Glutamatergic neuron (in vitro differentiated cells): ENCODE results near the gene CIITA. TPM values are rescaled to one million over a fixed set of nuclear protein-coding genes. Genes with fewer than 3 reads are reported as not detected.
A peak's percentile ranks its signal among the peaks of the same experiment; 100 is the strongest.
"Not testable (repeated sequence)": the region's sequence is repeated elsewhere in the genome, so short reads cannot be mapped to it uniquely, and the experiment has no call there.

Experiments used
- DNase-seq: peaks from one replicate; pipeline ENCODE4 v3.0.0; 2022
- H3K27ac Mint-ChIP-seq: one replicate; pipeline ENCODE4 v1.8.0; 2020; ENCODE audit warnings: mild to moderate bottlenecking, mixed read lengths, inconsistent platforms; ENCODE audit not compliant: unreplicated experiment
- H3K27me3 Mint-ChIP-seq: one replicate; pipeline ENCODE4 v1.8.0; 2020; ENCODE audit warnings: mild to moderate bottlenecking, moderate library complexity, mixed read lengths, inconsistent platforms; ENCODE audit not compliant: unreplicated experiment
- H3K36me3 Mint-ChIP-seq: one replicate; pipeline ENCODE4 v1.8.0; 2020; ENCODE audit warnings: mild to moderate bottlenecking, mixed read lengths, inconsistent platforms; ENCODE audit not compliant: unreplicated experiment
- H3K4me1 Mint-ChIP-seq: one replicate; pipeline ENCODE4 v1.8.0; 2020; ENCODE audit warnings: mild to moderate bottlenecking, low read depth, mixed read lengths, inconsistent platforms; ENCODE audit not compliant: unreplicated experiment
- H3K4me3 Mint-ChIP-seq: one replicate; pipeline ENCODE4 v1.8.0; 2020; ENCODE audit warnings: mild to moderate bottlenecking, mixed read lengths, inconsistent platforms; ENCODE audit not compliant: unreplicated experiment
- H3K9me3 Mint-ChIP-seq: one replicate; pipeline ENCODE4 v1.8.0; 2020; ENCODE audit warnings: mild to moderate bottlenecking, moderate library complexity, mixed read lengths, inconsistent platforms; ENCODE audit not compliant: unreplicated experiment
- total RNA-seq: library from RNA; stranded (reverse); fragmentation: NEBNext Ultra II Directional; extraction: Animal tissue kit (Norgen Biotek cat#: 25700); gene quantifications from one replicate; pipeline ENCODE4 v1.2.1, GENCODE V29; 2021; ENCODE audit not compliant: unreplicated experiment
- TF ChIP-seq, protein P1 (sequence below): fragments of 200-600 bp; sonication (generic); IDR thresholded peaks from one replicate; pipeline ENCODE4 v1.5.0; 2021; ENCODE audit not compliant: partially characterized antibody, unreplicated experiment

Gene CIITA
- total RNA-seq, 1 donor from 2014 or later, result 0.69 TPM

DNA sequence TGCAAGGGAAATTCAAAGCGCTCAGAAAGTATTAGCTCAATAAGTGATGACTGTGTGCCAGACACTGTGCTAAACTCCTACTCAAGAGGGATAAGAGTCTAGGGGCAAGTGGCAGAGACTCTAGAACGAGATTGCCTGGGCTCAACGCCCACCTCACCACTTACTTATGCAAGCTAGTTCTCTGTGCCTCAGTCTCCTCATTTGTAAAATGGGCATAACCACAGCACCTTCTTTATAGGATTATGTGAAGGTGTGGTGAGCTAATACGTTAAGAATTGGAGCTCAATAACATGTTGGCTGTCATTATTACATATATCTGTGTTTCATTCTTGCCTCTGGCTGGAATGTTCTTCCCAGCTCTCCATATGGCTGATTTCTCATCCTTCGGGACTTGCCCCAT is 49.9 kb downstream of the CIITA start:
- Mint-ChIP-seq H3K27me3 (peaks cover 6% of the 10 kb centered on the region), H3K4me3 (no peak overlapping the region), H3K9me3 (no peaks in the 10 kb centered on the region), H3K4me1 (no peaks in the 10 kb centered on the region), H3K27ac (no peak overlapping the region), H3K36me3 (no peaks in the 10 kb centered on the region)
- no peak for DNase-seq
- TF ChIP-seq, protein P1, sequence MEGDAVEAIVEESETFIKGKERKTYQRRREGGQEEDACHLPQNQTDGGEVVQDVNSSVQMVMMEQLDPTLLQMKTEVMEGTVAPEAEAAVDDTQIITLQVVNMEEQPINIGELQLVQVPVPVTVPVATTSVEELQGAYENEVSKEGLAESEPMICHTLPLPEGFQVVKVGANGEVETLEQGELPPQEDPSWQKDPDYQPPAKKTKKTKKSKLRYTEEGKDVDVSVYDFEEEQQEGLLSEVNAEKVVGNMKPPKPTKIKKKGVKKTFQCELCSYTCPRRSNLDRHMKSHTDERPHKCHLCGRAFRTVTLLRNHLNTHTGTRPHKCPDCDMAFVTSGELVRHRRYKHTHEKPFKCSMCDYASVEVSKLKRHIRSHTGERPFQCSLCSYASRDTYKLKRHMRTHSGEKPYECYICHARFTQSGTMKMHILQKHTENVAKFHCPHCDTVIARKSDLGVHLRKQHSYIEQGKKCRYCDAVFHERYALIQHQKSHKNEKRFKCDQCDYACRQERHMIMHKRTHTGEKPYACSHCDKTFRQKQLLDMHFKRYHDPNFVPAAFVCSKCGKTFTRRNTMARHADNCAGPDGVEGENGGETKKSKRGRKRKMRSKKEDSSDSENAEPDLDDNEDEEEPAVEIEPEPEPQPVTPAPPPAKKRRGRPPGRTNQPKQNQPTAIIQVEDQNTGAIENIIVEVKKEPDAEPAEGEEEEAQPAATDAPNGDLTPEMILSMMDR, result no peak

DNA sequence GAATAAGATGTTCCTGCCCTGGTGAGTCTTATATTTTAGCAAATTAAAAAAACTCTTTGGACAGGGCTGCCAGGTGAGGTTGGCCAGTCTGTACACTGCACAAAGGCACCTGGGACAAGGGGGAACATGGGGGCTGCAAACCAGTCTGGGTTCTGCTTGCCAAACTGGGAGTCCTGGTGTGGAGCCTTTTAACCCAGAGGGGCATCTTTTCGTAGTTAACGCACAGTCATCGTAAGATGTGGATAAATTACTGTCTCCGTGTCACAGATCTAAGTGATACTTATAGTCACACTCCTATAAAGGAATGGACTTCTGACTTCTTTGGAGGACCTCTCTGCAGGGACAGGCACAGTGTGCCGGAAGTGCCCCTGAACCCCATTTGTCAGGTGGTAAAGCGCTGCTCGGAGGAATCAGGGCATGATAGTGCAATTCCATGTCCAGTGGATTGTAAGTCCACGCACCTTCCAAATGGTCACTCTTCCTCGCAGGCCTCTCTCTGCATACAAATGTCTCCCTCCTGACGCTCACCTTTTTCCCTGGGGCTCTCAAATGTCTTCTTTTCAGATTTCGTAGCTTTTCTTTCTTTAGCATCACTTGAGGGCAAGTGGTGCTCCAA is 50.6 kb downstream of the CIITA start:
- Mint-ChIP-seq H3K27ac (no peak overlapping the region), H3K9me3 (no peaks in the 10 kb centered on the region), H3K36me3 (no peaks in the 10 kb centered on the region), H3K4me1 (no peaks in the 10 kb centered on the region), H3K27me3 (peaks cover 6% of the 10 kb centered on the region), H3K4me3 (no peak overlapping the region)
- DNase-seq, result no peak
- TF ChIP-seq, protein P1, result no peak

DNA sequence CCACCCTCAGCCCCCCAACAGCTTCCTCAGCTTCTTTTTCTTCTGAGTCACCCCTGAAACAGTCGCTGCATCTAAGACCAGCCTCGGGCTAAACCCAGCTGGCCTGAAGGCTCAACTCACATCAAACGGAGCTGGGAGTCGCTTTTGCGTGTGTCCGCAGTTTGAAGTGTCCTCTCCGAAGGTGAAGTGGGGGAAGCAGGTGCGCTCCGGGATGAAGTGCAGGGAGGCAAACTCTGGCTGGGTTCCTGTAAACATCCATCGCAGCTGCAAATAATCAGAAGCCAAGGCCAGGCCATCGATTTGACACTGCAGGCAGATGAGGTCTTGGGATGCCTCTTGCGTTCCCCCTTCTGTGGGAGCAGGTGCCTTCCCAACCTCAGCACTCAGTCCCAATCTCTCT is 52.1 kb downstream of the CIITA start:
- not testable (repeated sequence) for H3K9me3 Mint-ChIP-seq, H3K27me3 Mint-ChIP-seq, H3K36me3 Mint-ChIP-seq, H3K4me3 Mint-ChIP-seq, H3K27ac Mint-ChIP-seq, H3K4me1 Mint-ChIP-seq, DNase-seq

DNA sequence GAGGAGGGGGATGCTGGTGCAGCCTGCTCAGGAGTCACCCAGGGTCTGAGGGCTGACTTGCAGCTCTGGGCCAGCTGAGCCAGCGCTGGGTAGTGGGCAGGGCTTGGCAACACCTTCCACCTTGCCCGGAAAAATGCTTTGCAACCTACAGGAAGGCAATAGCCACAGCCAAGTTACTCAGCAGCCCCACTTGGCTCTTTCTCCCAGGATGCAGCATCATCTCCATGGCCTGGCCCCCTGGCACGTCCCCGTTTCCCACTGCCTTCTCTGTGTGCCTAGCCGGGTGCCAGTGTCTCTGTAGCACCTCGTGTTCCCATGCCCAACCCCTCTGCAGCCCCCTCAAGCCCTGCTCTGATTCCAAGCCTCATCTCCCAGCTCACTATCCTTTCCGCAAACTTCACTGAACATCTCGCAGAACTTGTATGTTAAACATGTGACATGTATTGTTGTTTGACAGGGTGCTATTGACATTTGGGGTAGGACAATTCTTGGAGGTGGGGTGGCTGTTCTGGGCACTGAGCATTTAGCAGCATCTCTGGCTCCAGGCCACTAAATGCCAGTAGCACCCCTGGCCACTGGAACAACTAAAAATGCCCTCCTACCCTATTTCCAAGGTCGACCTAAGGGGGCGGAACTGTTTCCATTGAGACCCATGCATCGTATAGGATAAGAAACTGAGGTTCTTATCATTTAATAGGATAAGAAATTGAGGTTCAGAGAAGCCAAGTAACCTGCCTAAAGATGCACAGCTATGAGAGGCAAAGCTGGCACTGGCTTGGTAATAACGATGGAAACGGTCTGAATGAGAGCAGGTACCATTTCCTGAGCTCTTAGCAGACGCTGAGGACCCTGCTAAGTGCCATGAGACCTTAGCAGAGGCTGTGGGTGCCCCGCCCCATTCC is 53.1 kb downstream of the CIITA start:
- H3K9me3 Mint-ChIP-seq, result no peaks in the 10 kb centered on the region
- no peak for DNase-seq
- H3K4me1 Mint-ChIP-seq, result no peaks in the 10 kb centered on the region
- peaks cover 8% of the 10 kb centered on the region for H3K27me3 Mint-ChIP-seq
- H3K36me3 Mint-ChIP-seq, result no peaks in the 10 kb centered on the region
- H3K4me3 Mint-ChIP-seq, result no peak overlapping the region
- no peak overlapping the region for H3K27ac Mint-ChIP-seq
- TF ChIP-seq, protein P1, result no peak

DNA sequence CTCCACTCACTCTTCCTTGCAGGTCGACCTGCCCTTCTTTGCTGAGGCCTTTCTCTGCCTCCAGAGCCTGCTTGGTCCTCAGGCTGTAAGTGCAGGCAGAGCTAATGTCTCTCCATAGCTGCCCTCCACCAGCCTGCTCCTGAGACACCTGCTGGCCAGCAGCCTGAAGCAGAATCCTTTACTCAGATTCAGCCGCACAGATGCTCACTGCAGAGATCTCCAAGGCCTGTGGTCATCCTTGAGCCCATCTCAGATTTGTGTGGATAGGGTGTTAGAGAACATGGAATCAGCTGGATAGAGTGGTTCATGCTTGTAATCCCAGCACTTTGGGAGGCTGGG is 53.7 kb downstream of the CIITA start:
- no peak overlapping the region for H3K27ac Mint-ChIP-seq
- no peak overlapping the region for H3K4me3 Mint-ChIP-seq
- H3K27me3 Mint-ChIP-seq, result peaks cover 8% of the 10 kb centered on the region
- peak; percentile 33 for DNase-seq
- H3K9me3 Mint-ChIP-seq, result no peaks in the 10 kb centered on the region
- H3K4me1 Mint-ChIP-seq, result no peaks in the 10 kb centered on the region
- no peaks in the 10 kb centered on the region for H3K36me3 Mint-ChIP-seq
- TF ChIP-seq, protein P1, result no peak
